Inflammatory macrophage treated with lipopolysaccharide for 4 hours (primary cell): Measurements from ENCODE around the gene CYB5A.
"Not testable (repeated sequence)": the region's sequence is repeated elsewhere in the genome, so short reads cannot be mapped to it uniquely, and the experiment has no call there.

ENCODE experiments used
- DNase-seq: peaks from one replicate; pipeline ENCODE4 v3.0.0-alpha.2; 2020

The CYB5A gene

DNA sequence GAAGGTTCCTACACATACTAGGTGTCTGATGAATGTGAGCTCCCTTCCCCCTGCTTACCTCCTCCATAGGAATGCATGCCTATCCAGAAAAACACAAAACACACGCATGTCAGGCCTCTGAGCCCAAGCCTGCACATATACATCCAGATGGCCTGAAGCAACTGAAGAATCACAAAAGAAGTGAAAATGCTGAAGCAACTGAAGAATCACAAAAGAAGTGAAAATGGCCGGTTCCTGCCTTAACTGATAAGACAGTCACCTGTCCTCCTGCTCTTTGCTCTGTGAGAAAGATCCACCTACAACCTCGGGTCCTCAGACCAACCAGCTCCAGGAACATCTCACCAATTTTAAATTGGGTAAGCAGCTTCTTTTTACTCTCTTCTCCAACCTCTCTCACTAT, 1.2 kb upstream of the CYB5A start:
- DNase-seq = not testable (repeated sequence)

DNA sequence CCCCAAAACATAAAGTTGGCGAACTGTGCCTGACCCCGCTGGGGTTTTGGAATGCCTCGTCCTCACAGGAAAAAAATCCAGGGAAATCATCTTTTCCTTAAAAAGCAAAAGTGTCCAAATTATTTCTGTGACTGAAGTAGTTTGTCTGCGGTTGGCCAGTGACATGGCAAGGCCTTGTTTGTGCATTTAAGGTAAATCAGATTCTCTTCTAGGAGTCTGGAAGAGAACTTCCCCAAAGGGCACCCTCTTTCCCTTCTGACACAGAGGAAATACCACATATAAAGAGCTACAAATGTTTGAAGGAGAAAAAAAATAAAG, 737 bp upstream of the CYB5A start:
- DNase-seq = no peak

DNA sequence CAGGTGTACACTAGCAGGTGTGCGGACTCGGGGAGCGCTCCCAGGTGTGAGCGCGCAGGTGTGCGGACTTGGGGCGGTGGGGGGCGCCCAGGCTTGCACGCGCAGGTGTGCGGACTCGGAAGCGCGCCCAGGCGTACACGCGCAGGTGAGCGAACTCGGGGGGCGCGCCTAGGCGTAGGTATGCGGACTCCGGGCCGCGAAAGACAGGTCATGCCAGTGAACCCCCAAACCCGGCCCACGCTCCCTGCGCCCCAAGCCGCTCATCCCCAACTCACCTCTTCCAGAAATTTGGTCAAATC, 342 bp downstream of the CYB5A start:
- no peak for DNase-seq

DNA sequence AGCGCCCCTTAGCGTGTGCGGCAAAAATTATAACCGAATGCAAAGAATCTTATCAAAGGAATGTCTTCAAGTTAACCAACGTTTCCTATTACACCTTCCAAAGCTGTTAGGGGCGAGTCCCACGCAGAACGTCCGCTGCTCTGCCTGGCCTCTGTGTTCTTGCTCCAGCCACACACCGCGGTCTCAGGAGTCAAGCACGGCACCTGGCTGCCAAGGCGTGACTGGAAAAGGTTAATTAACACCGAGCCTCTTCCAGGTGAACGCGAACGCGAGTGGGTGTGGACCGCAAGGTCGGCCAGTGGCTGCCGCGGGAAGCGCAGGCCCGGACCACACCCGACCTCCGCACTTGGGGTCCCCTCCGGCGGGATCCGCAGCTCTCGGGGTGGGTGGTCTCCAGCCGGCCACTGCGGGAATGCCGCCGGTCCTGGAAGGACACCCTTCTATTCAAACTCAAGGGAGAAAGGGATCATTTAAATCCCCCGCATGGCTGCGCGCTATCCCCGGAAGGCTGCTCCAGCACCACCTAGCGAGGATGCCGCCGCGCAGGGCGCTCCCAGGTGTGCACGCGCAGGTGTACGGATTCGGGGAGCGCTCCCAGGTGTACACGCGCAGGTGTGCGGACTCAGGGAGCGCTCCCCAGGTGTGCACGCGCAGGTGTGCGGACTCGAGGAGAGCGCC, 830 bp downstream of the CYB5A start:
- DNase-seq = no peak

DNA sequence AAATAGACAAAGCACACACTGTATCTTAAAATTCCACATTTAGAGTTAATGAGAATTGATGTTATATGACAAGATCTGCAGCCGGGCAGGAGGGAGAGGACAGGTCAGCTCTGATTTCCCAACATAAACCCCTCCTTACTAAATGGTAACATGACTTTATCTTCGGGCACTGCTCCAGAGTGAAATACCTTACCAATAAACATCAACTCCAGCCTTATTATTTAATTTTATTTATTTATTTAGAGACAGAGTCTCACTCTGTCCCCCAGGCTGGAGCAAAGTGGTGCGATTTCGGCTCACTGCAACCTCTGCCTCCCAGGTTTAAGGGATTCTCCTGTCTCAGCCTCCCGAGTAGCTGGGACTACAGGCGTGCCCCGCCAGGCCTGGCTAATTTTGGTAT, 1.7 kb downstream of the CYB5A start:
- no peak for DNase-seq

DNA sequence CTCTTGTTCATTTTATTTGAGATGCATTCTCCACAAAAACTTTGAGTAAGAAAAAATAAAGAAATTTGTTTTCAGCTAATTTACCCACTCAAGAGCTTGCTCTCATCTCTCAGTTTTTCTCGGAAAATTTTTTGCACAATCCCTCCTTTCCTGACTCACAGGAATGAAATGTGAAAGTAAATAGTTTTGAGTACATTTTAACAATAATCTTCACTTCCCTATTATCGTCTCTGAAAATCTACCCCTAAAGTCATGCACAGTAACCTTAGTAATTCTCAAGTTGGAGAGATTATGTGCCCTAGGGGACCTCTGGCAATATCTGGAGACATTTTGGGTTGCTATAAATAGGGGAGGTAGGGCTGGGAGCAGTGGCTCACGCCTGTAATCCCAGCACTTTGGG, 2.6 kb downstream of the CYB5A start:
- peak; percentile 74 for DNase-seq

DNA sequence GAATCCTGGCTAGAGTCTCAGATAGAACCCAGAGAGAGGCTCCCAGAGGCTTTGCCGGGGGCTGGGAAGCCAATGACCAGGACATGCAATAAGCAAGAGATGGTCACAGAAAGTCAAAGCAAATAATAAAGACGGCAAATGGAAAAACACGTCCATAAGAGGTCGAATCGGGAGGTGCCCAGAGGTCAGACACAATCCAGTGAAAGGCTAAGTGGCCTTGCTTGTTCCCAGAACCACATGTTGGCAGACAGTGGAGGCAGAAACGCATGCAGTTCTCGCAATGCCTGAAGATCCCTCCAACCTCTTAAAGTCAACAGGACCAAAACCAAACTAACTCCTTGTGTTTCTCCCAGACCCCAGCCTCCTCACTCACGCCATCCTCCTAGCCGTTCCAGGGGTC, 3.0 kb downstream of the CYB5A start:
- DNase-seq = no peak

DNA sequence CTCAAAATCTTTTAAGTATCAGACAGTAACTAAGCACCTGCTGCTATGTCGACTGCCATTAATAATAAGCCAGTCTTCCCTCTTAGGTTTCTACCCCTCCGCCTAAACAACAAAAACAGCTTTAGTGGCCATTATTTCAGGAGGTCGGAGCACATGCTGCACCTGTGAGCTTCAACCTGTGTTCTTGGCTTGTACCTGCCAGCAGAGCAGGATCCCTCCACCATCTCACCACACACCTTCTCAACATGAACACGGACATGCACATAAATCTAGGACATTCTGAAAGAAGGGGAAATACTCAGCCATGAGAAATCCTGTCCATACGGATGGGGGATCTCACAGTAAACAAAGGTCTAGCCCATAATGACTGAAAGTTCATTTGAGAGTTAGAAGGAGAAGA, 3.7 kb downstream of the CYB5A start:
- no peak for DNase-seq

DNA sequence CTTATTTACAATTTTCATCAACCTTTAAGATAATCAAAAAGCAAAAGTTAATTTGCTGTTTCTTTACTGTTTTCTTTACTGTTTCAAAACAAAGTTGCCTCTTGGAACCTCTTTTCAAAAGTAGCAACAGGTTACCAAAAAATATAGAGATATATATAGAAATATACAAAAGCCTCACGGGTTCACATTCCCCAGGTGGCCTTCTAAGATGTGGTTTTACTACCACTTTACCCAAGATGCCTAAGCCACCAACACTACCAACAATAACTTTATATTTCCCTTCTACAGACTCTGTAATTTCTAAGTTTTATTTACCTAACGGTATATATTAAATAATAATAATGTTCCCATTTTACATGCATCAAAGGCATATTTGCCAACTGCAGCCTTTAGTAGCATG, 4.9 kb downstream of the CYB5A start:
- DNase-seq = no peak

DNA sequence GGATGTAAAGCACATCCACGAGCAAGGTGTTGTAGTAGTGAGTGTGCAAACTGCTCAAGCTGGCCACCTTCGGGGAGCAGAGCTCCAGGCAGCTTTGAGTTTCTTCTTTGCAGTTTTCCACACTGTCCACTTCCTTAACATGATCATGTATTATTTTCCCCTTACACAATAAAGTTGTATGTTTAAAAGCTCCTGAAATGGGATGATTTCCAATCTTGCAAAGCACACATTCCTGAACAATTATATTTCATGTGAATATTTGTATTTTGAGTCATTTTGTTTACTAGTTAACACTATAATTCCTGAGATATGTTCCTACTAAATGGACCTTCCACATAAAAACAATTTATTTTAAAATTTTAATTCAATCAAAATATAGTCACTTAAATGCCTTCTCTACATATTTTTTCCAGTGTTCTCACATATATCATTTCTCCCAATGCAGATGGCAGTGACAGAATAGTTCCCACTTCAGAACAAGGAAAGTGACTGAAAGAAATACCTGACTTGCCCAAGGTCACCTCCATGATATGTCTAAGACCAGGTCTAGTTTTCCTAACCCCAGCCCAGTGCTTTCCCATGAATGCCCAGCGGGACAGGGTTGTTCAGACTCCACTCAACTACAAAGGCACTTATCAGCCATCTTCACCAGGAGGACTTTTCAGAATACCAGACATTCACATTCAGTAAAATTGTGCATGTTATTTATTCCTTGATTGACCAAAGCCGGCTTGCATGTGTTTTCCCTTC, 5.5 kb downstream of the CYB5A start:
- no peak for DNase-seq

DNA sequence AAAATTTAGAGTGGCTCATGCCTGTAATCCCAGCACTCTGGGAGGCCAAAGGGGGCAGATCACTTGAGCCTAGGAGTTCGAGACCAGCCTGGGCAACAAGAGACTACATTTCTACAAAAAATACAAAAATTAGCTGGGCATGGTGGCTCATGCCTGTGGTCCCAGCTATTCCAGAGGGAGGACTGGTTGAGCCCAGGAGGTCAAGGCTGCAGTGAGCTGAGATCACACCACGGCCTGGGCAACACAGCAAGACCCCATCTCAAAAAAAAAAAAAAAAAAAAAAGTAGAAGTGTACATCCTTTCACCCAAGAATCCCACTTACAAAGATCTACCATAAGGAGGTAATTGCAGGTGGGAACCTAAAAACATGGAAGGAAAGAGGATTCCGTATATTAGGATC, 6.2 kb downstream of the CYB5A start:
- not testable (repeated sequence) for DNase-seq

DNA sequence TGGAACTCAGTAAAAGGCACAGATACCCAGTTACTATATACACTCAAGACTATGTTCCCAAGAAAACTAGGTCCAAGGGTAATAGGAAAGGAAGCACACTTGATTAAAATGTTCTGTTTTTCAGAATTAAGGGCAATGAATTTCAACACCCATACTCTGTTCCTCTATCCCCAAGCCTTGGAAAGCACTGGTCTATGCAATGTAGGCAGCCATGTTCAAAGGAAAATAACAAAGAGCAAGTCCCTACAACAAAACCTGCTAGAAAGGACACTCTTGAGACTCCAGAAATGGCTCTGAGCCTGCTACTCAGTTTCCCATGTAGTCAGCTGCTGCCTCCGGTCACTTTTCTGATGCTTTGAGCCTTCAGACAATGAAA, 6.8 kb downstream of the CYB5A start:
- DNase-seq = peak; percentile 15

DNA sequence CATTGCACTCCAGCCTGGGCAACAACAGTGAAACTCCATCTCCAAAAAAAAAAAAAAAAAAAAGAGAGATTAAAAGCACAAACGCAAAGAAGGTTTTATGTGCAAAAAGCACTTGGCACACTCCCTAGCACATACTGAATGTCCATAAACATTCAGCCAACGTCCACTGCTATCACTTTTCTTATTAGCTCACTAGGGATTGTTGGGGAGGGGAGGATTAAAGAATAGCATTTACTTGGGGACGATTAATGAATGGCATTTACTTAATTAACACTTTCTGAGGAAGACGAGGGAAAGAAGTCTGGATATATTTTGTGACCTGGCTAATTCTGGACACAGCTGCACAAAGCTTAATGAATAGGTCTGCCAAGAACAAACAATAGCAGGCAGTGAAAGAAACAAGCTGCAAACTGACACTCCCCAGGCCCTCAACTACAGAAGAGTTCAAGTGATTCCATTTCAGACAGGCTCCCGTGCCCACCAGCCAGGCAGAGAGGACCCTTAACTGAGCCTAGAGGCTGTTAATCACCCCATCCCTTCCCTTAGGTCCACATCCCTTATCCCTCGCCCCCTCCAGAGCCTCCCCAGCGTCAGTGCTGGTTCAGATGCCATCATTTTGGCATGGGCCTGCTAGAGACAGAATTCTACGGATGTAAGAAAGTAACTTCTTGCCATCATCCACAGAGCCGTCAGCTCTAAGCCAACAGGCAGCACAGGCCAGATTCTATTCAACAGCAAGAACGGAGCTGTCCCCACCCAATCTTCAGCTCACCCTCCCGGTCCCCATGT, 7.4 kb downstream of the CYB5A start:
- no peak for DNase-seq

DNA sequence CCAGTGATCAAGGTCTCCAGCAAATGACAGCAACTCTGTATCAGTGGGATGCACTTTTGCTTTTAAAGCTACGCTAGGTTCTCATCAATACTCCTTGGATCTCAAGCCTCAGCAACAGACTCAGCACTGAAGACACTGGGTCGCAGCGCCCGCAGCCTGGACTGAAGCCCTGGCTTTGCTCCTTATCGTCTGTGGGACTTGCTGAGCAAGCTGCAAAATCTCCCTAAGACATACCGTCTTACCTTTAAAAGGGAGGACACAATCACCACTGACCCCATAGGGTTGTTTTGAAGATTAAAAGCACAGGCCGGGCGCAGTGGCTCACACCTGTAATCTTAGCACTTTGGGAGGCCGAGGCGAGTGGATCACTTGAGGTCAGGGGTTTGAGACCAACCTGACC, 8.1 kb downstream of the CYB5A start:
- DNase-seq = no peak

DNA sequence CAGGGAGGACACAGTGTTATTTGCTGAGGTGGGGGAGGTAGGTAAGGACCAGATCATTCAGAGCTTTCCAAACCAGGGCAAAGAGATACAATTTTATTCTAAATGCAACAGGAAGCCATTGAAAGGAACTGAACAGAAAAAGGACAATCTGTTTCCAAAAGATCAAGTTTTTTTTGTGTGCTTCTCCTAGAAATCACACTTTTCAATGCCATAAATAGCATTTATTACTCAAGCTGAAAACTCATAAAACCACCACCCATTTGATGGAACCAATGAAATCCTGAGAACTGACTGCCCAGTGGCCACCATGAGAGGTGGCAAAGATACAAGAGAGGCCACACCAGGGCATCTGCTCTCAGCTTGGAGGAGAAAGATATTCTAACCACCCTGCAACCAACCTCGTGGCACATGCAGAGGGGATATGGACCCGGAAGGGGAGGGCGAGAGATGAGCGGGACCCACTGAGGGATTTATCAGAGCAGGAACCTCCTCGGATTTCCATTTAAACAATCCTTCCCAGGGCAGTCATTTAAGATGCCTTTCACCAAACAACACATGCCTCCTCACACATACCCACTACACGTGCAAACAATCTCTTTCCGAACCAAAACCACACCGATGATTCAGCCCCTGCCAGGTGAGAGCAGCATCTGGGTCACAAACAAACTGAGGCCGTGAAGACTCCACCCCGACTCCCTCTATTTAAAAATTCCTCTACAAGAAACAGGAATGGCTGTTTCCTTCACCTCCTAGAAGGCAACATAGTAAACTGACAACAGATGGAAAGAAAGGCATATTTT, 8.8 kb downstream of the CYB5A start:
- no peak for DNase-seq

DNA sequence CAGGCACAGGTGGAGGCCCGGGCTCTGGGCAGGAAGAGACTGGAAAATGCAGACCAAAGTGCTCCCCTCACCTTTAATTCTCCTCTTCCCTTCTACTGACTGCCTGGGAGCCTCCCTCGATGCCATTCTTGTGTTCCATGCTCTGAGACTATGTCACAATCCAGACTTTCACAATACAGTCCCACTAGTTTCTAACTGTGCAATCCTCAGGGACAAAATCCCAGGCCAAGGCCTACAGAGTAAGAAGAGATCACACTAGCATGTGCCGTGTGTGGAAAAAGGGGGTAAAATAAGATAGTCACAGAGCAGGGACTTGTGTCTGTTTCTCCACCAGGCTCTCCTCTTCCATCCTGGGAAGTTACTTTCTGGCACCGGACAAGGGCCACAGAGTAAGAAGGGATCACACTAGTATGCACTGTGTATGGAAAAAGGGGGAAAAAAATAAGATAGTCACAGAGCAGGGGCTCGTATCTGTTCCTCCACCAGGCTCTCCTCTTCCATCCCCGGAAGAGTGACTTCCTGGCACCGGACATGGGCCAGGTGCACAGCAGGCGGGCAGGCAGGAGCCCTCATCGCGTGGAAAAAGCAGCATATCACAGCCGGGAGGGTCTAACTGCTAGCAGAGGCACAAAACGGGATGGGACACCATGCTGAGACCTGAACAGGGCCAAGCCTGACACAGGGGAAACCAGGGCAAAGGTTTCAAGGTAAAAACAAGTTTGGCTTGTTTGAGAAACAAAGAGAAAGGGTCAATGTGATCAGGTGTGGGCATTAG, 9.6 kb downstream of the CYB5A start:
- DNase-seq = peak; percentile 48

DNA sequence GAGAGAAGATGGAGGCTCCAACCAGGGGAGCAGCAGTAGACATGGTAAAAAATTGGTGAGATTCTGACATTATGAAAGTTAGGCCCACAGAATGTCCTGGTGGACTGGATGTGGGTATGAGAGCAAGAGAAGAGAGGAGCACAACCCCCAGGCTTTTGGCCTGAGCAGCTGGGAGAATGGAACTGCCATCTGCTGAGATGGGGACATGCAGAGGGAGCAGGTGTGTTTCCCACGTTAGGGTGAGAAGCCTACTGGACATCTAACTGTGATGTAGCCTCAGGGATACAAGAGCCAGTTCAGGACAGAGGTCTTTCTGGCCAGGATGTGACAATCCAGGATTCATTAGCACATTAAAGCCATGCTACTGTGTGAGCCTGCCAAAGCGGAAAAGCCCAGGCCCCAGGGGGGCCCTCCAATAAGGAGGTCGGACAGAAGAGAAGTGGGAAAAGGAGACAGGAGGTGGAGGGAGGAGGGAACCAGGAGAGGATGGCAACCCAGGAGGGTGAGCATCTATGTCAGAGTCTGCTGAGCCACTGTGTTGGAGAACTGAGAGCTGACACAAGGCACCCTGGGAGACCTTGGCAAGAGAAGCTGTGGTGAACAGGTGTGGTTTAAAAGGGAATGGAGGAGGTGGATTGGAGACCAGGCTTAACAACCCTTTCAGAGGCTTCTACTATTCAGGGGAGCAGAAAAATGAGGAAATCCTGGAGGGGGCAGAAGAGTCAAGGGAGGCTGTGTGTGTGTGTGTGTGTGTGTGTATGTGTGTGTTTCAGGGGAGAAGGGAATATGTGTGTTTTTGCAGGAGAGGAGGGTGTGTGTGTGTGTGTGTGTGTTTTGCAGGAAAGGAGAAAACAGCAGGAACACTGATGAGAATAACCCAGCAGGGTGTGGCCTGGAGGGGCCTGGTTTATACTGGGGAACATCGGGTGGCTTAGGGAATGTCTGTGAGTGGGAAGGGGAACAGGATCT, 10.5 kb downstream of the CYB5A start:
- no peak for DNase-seq

DNA sequence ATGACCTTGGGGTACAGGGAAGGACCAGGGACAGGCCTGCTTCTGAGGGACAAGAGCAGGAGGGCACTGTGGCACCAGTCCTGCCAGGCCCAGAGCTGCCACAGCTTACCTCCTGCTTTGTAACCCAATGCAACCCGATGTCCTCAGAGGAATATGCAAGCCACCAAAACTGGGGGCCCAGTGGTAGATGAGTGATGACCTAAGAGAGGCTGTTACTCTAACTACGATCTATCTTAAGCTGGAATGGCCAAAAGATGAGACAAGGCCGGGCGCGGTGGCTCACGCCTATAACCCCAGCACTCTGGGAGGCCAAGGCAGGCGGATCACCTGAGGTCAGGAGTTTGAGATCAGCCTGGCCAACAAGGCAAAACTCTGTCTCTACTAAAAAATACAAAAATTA, 12.8 kb downstream of the CYB5A start:
- no peak for DNase-seq

DNA sequence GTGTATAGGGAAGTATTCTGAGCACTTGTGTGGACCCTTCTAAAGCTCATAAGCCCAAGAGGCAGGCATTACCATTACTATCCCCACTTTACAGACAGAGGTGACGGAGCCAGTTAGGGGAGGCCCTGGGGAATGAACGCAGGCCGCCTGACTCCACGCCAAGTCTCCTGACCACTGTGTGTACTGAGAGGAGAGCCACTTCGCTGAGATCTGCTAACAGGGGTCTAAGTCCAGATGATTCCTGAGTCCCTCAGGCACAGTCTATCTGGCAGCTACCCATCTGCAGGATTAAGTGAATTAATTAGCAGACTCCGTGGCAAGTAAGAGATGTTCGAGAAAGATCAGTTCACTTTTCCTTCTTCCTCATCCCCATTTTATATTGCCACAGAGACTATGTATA, 13.7 kb downstream of the CYB5A start:
- DNase-seq = no peak

DNA sequence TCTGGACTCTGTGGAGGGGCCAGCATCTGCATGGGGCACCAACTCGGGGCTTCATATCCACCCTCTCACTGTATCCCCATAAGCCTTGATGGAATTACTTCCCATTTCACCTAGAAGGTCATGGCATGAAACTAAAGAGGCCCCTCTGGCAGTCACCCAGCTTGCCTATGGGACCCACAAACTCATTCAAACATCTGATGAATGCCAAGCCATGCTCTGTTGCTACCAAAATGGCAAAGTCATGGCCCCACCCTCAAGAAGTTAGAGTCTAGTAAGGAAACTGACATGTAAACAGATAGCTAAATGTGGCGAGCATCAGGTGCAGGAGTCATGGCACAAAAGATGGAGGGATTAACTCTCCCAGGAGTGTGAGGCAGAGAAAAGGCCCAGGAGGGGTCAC, 14.5 kb downstream of the CYB5A start:
- DNase-seq = no peak

DNA sequence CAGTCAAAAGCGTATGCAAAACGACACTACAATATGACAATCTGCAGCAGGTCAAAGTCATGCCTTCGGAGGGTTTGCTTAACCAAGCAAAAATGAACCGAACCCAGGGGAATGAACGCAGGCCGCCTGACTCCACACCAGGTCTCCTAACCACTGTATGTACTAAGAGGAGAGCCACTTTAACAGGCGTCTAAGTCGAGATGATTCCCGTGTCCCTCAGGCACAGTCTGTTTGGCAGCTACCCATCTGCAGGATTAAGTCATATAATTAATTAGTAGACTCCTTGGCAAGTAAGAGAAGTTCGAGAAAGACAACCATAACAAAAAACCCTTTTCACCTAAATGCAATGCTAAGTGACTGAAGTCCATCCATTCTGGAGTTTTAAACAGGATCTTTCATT, 15.2 kb downstream of the CYB5A start:
- DNase-seq = no peak

DNA sequence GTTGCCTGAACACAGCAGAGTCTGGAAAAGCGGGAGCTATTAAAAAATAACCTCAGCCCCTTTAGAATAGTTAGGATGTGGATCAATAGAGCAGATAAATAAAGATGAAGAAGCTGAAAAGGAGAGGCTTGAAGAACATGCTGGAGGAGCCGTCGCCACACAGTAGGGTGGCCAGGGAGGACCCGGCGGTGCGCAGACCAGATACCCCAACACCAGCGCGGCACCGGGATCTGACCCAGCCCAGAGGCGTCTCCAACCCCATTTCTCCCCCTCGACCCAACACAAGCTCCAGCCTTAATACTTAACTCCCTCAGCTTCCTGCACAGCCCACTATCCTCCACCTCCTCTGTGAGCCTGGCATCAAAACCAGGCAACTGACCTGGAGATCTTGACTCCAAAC, 16.0 kb downstream of the CYB5A start:
- DNase-seq = no peak
